ENCODE measurements around the gene ANAPC4.

- TF ChIP-seq EP300 (IDR thresholded peaks at IDR 0.05): no peak
- no peak for TF ChIP-seq POLR2A (IDR thresholded peaks at IDR 0.05)
- TF ChIP-seq CTCF (IDR thresholded peaks at IDR 0.05): no peak
Measured at GRCh38 chr4:25358515-25359275, 18.4 kb upstream of the ANAPC4 start.
